Posterior vena cava (tissue), 2 donors: Measurements from ENCODE around the gene MMD. TPM values are rescaled to one million over a fixed set of nuclear protein-coding genes. Genes with fewer than 3 reads are reported as not detected.
"Not testable (repeated sequence)": the region's sequence is repeated elsewhere in the genome, so short reads cannot be mapped to it uniquely, and the experiment has no call there.

Source experiments
- DNase-seq: peaks from one replicate; pipeline ENCODE4 v3.0.0-alpha.2; 2020; ENCODE audit warnings: low spot score
- intact Hi-C, 2 donors: fragments of 100-400 bp; cut with DNase I; formaldehyde crosslinking; loops; one replicate each; pipeline versions ENCODE4 v1.14.1 to v1.14.2; 2022 to 2023
- total RNA-seq, 2 donors: library from RNA; stranded (reverse); fragmentation: NEBNext Ultra II Directional; extraction: Animal tissue kit (Norgen Biotek cat#: 25700); gene quantifications; one replicate each; pipeline ENCODE4 v1.2.1, GENCODE V29; 2021
- donor health status: DM: yes; HTN: yes; CAD: no.
- donor health status: DM: yes; HTN: yes; CAD: no.

The MMD gene
- total RNA-seq, 2 donors from 2014 or later, result 8.0 to 18.2 TPM

- DNase-seq, intact Hi-C loops: not testable (repeated sequence)
Measured at GRCh38 chr17:55446004-55446403, 24.4 kb upstream of the MMD start.

GRCh38 chr17:55444471-55445441, 23.1 kb upstream of the MMD start:
- DNase-seq, result no peak
- intact Hi-C loops, result no loop called here

- DNase-seq, result no peak
- intact Hi-C loops, result no loop called here
Measured at GRCh38 chr17:55443904-55444303, 22.3 kb upstream of the MMD start.

- no peak for DNase-seq
- intact Hi-C loops, result no loop called here
Measured at GRCh38 chr17:55442953-55443683, 21.5 kb upstream of the MMD start.

- intact Hi-C loops, result no loop called here
- DNase-seq, result no peak
Measured at GRCh38 chr17:55442462-55442861, 20.8 kb upstream of the MMD start.

- DNase-seq, result no peak
- intact Hi-C loops, result no loop called here
Measured at GRCh38 chr17:55441544-55441943, 19.9 kb upstream of the MMD start.

- intact Hi-C loops, result no loop called here
- no peak for DNase-seq
Measured at GRCh38 chr17:55440391-55440790, 18.8 kb upstream of the MMD start.

- no peak for DNase-seq
- intact Hi-C loops, result no loop called here
Measured at GRCh38 chr17:55437159-55437605, 15.5 kb upstream of the MMD start.

GRCh38 chr17:55436224-55437158, 14.9 kb upstream of the MMD start:
- no peak for DNase-seq
- intact Hi-C loops, result no loop called here

GRCh38 chr17:55435408-55435807, 13.8 kb upstream of the MMD start:
- intact Hi-C loops, result no loop called here
- DNase-seq, result no peak

- no peak for DNase-seq
- intact Hi-C loops, result no loop called here
Measured at GRCh38 chr17:55434721-55435120, 13.1 kb upstream of the MMD start.

GRCh38 chr17:55433629-55434422, 12.2 kb upstream of the MMD start:
- intact Hi-C loops, result no loop called here

GRCh38 chr17:55433029-55433628, 11.5 kb upstream of the MMD start:
- intact Hi-C loops, result no loop called here
- DNase-seq, result no peak

More at GRCh38 chr17:55433629-55434422, 12.2 kb upstream of the MMD start:
- DNase-seq, result no peak

- intact Hi-C loops, result no loop called here
- no peak for DNase-seq
Measured at GRCh38 chr17:55432358-55433028, 10.9 kb upstream of the MMD start.

GRCh38 chr17:55431914-55432313, 10.3 kb upstream of the MMD start:
- intact Hi-C loops, DNase-seq: not testable (repeated sequence)

GRCh38 chr17:55430541-55431288, 9.1 kb upstream of the MMD start:
- intact Hi-C loops, result no loop called here
- DNase-seq, result no peak

GRCh38 chr17:55427587-55427882, 5.9 kb upstream of the MMD start:
- DNase-seq, result no peak
- intact Hi-C loops, result no loop called here
